H1 (cell line): ENCODE data around the gene ASIC2. TPM values are rescaled to one million over a fixed set of nuclear protein-coding genes. Genes with fewer than 3 reads are reported as not detected.

Experiments
- CTCF ChIA-PET: fragments of 300-600 bp; sonication (Branson Sonifier 250); formaldehyde crosslinking; loops from one replicate; lab custom pipeline; 2021; ENCODE audit not compliant: partially characterized antibody; lab: Charles Lee
- POLR2A ChIA-PET: fragments of 300-600 bp; sonication (Branson Sonifier 250); formaldehyde crosslinking; loops from one replicate; lab custom pipeline; 2021; ENCODE audit warnings: inconsistent platforms; ENCODE audit not compliant: partially characterized antibody; lab: Charles Lee
- DNase-seq, 2 experiments: peaks; one replicate each; pipeline versions ENCODE4 v3.0.0 to v3.0.0-alpha.2; 2010 to 2022; ENCODE audit warnings: low spot score in 2 of 2, low read depth in 1 of 2, mixed read lengths in 1 of 2
- FAIRE-seq: peaks from 2 replicates; lab custom pipeline; 2011; peaks lifted over from hg19 to GRCh38; lab: Jason Lieb, UNC
- H2AFZ ChIP-seq: 2 replicates; pipeline ENCODE4 v1.8.1; 2012; ENCODE audit warnings: low read length, inconsistent platforms
- H2AK5ac ChIP-seq: 2 replicates; pipeline ENCODE4 v1.6.1; 2013; ENCODE audit warnings: low read depth, low read length
- H2BK120ac ChIP-seq: replicated peaks from 2 replicates; pipeline ENCODE3; 2013; ENCODE audit warnings: low read depth, low read length, inconsistent platforms
- H2BK12ac ChIP-seq: 2 replicates; pipeline ENCODE4 v1.6.1; 2013; ENCODE audit warnings: low read depth, low read length
- H2BK15ac ChIP-seq: 2 replicates; pipeline ENCODE4 v1.6.1; 2013; ENCODE audit warnings: low read length
- H2BK20ac ChIP-seq: 2 replicates; pipeline ENCODE4 v1.6.1; 2013; ENCODE audit warnings: low read length
- H2BK5ac ChIP-seq: 2 replicates; pipeline ENCODE4 v1.6.1; 2013; ENCODE audit warnings: low read depth, low read length
- H3K14ac ChIP-seq: 2 replicates; pipeline ENCODE4 v1.6.1; 2013; ENCODE audit warnings: inconsistent platforms; ENCODE audit not compliant: insufficient read length
- H3K18ac ChIP-seq: 2 replicates; pipeline ENCODE4 v1.6.1; 2013; ENCODE audit warnings: low read length; ENCODE audit errors: extremely low read depth
- H3K23ac ChIP-seq: 2 replicates; pipeline ENCODE4 v1.6.1; 2013; ENCODE audit warnings: inconsistent platforms; ENCODE audit not compliant: insufficient read length
- H3K23me2 ChIP-seq: 2 replicates; pipeline ENCODE4 v1.6.1; 2013; ENCODE audit warnings: low read depth, low read length
- H3K27ac ChIP-seq: 2 replicates; pipeline ENCODE4 v1.6.1; 2011; ENCODE audit warnings: low read depth, low read length, inconsistent platforms
- H3K27me3 ChIP-seq, 4 experiments: replicated peaks in 1 of 4; 1 replicate in 1 of 4; 2 replicates in 3 of 4; pipeline versions ENCODE4 v1.6.1 to v1.8.1; 2011 to 2013; ENCODE audit warnings: low read length in 3 of 4, mild to moderate bottlenecking in 3 of 4, inconsistent platforms in 2 of 4, mixed read lengths in 2 of 4, moderate library complexity in 1 of 4; ENCODE audit not compliant: control insufficient read depth in 3 of 4, insufficient read depth in 3 of 4; ENCODE audit errors: extremely low read depth in 1 of 4
- H3K36me3 ChIP-seq, 4 experiments: 2 replicates each; pipeline versions ENCODE4 v1.6.1 to v1.8.1; 2011 to 2013; ENCODE audit warnings: mild to moderate bottlenecking in 4 of 4, low read length in 3 of 4, moderate library complexity in 2 of 4, control low read depth in 1 of 4, inconsistent platforms in 1 of 4; ENCODE audit not compliant: insufficient read depth in 4 of 4, control insufficient read depth in 2 of 4
- H3K4ac ChIP-seq: replicated peaks from 2 replicates; pipeline ENCODE3; 2013; ENCODE audit warnings: low read length, low read depth, mixed read lengths, inconsistent platforms; ENCODE audit not compliant: insufficient read length
- H3K4me1 ChIP-seq, 4 experiments: replicated peaks in 1 of 4; 1 replicate in 1 of 4; 2 replicates in 3 of 4; pipeline versions ENCODE4 v1.6.1 to v1.8.1; 2011 to 2013; ENCODE audit warnings: low read length in 3 of 4, inconsistent platforms in 2 of 4, mixed read lengths in 1 of 4; ENCODE audit not compliant: insufficient read depth in 4 of 4, control insufficient read depth in 3 of 4
- H3K4me2 ChIP-seq, 2 experiments: 2 replicates each; pipeline versions ENCODE4 v1.6.1 to v1.8.1; 2011 to 2013; ENCODE audit warnings: low read depth in 2 of 2, low read length in 2 of 2, control low read depth in 1 of 2, inconsistent platforms in 1 of 2, mild to moderate bottlenecking in 1 of 2; ENCODE audit not compliant: insufficient read depth in 1 of 2
- H3K4me3 ChIP-seq, 4 experiments: fragments of 200-600, 300-600 bp in 1 of 4; sonication (generic), shearing (Covaris generic), sonication (Bioruptor Twin) in 1 of 4; 2 replicates each; pipeline versions ENCODE4 v1.5.1 to v1.8.1; 2011 to 2016; ENCODE audit warnings: low read length in 4 of 4, low read depth in 3 of 4, control low read depth in 2 of 4, inconsistent platforms in 2 of 4, mild to moderate bottlenecking in 2 of 4, mixed read lengths in 1 of 4, moderate library complexity in 1 of 4; ENCODE audit not compliant: insufficient read depth in 2 of 4; ENCODE audit errors: extremely low read depth in 1 of 4
- H3K56ac ChIP-seq: replicated peaks from 2 replicates; pipeline ENCODE3; 2013; ENCODE audit warnings: low read depth, mild to moderate bottlenecking, mixed read lengths, low read length, inconsistent platforms; ENCODE audit not compliant: insufficient read length
- H3K79me1 ChIP-seq: 2 replicates; pipeline ENCODE4 v1.6.1; 2013; ENCODE audit warnings: low read depth, low read length, control low read depth
- H3K79me2 ChIP-seq, 2 experiments: 2 replicates each; pipeline versions ENCODE4 v1.6.1 to v1.8.1; 2012 to 2013; ENCODE audit warnings: low read length in 2 of 2, mild to moderate bottlenecking in 2 of 2, inconsistent platforms in 1 of 2; ENCODE audit not compliant: insufficient read depth in 2 of 2, control insufficient read depth in 1 of 2
- H3K9ac ChIP-seq, 4 experiments: replicated peaks in 1 of 4; 1 replicate in 1 of 4; 2 replicates in 3 of 4; pipeline versions ENCODE4 v1.6.1 to v1.8.1; 2011 to 2013; ENCODE audit warnings: low read depth in 3 of 4, low read length in 3 of 4, control low read depth in 2 of 4, mild to moderate bottlenecking in 2 of 4, moderate library complexity in 2 of 4, inconsistent platforms in 1 of 4; ENCODE audit errors: extremely low read depth in 1 of 4
- H3K9me3 ChIP-seq, 2 experiments: 2 replicates each; pipeline versions ENCODE4 v1.6.1 to v1.8.1; 2012 to 2013; ENCODE audit warnings: mild to moderate bottlenecking in 2 of 2, moderate library complexity in 2 of 2, control low read depth in 1 of 2, inconsistent platforms in 1 of 2, low read depth in 1 of 2, low read length in 1 of 2, mixed read lengths in 1 of 2; ENCODE audit not compliant: insufficient read depth in 2 of 2
- H4K20me1 ChIP-seq, 2 experiments: replicated peaks in 1 of 2; 2 replicates each; pipeline versions ENCODE3 to v1.8.1; 2011 to 2013; ENCODE audit warnings: inconsistent platforms in 2 of 2, low read length in 2 of 2, mild to moderate bottlenecking in 1 of 2; ENCODE audit not compliant: insufficient read depth in 2 of 2, control insufficient read depth in 1 of 2
- H4K5ac ChIP-seq: 2 replicates; pipeline ENCODE4 v1.6.1; 2013; ENCODE audit warnings: low read length, low read depth, mixed read lengths, inconsistent platforms; ENCODE audit not compliant: insufficient read length
- H4K8ac ChIP-seq: 2 replicates; pipeline ENCODE4 v1.8.0; 2013; ENCODE audit warnings: mild to moderate bottlenecking, moderate library complexity, low read length, inconsistent platforms; ENCODE audit not compliant: insufficient read depth; ENCODE audit errors: extremely low read depth
- H4K91ac ChIP-seq: replicated peaks from 2 replicates; pipeline ENCODE3; 2013; ENCODE audit warnings: low read length, mixed read lengths, inconsistent platforms; ENCODE audit not compliant: insufficient read length
- GTF2F1 ChIP-seq: IDR thresholded peaks from 2 replicates; pipeline ENCODE4 v1.6.1; 2012; ENCODE audit warnings: low read depth, low read length, improper control_type of control experiment, borderline replicate concordance
- MAFK ChIP-seq: IDR thresholded peaks from 2 replicates; pipeline ENCODE4 v1.6.1; 2012; ENCODE audit warnings: low read depth, mild to moderate bottlenecking, improper control_type of control experiment, low read length
- RFX5 ChIP-seq: IDR thresholded peaks from 2 replicates; pipeline ENCODE4 v1.6.1; 2011; ENCODE audit warnings: low read depth, low read length, improper control_type of control experiment, borderline replicate concordance
- TAF1 ChIP-seq: IDR thresholded peaks from 2 replicates; pipeline ENCODE4 v1.6.1; 2011; ENCODE audit warnings: mild to moderate bottlenecking, low read depth, low read length
- TEAD4 ChIP-seq: IDR thresholded peaks from 2 replicates; pipeline ENCODE4 v1.6.1; 2012; ENCODE audit warnings: low read depth, low read length, inconsistent platforms, mixed read lengths
- WGBS, 2 experiments: shearing (Covaris generic) in 1 of 2; methylation state at CpG; one replicate each; pipeline versions ENCODE4 v1.1.6 to v1.1.7; 2013 to 2015; ENCODE audit warnings: low lambda C conversion rate in 2 of 2, mixed read lengths in 2 of 2, inconsistent platforms in 1 of 2, low coverage in 1 of 2, missing lambda C conversion rate in 1 of 2; ENCODE audit not compliant: insufficient replicate concordance in 2 of 2, insufficient coverage in 1 of 2, insufficient read length in 1 of 2; ENCODE audit errors: extremely low coverage in 1 of 2, missing lambda C conversion rate in 1 of 2; 5-methylcytosine and 5-hydroxymethylcytosine counted together
- polyA plus RNA-seq, 7 experiments: library from polyadenylated mRNA; depleted of rRNA in 3 of 7; stranded (reverse) in 5 of 7; unstranded in 2 of 7; fragments of >200 nt in 5 of 7; fragments of 200-250 nt in 2 of 7; gene quantifications; 1 replicate in 5 of 7; 2 replicates in 1 of 7; 4 replicates in 1 of 7; pipeline versions ENCODE4 v1.2.1 to v1.2.3, GENCODE V29; 2011 to 2013; ENCODE audit warnings: missing spikeins in 2 of 7, mixed read lengths in 2 of 7
- total RNA-seq: library from RNA; stranded (reverse); fragmentation: NEBNext Ultra II Directional; extraction: Animal tissue kit (Norgen Biotek cat#: 25700); gene quantifications from 2 replicates; pipeline ENCODE4 v1.2.1, GENCODE V29; 2021

ASIC2 gene
- total and polyA plus RNA-seq, 2 of the 8 experiments (the other 6 are each of a cell fraction or from before 2014, with no cell fraction given): 0.86 to 1.2 TPM

- no peaks in the 10 kb centered on the region; the same call in 1 of the 2 replicates for H3K23me2 ChIP-seq
- H4K20me1 ChIP-seq: no peaks in the 10 kb centered on the region
- H3K18ac ChIP-seq: no peak overlapping the region
- H3K27ac ChIP-seq: no peak overlapping the region
- H4K91ac ChIP-seq: no peak overlapping the region
- no peaks in the 10 kb centered on the region; a peak in 2 of 7 replicates for H3K27me3 ChIP-seq
- H4K5ac ChIP-seq: no peak overlapping the region
- H2BK20ac ChIP-seq: no peak overlapping the region
- WGBS, 2 experiments: 87% methylated on average over 3 of the region's 3 CpGs; no CpG with 5 or more reads in 1 of the 2 experiments
- no peak overlapping the region for H2BK15ac ChIP-seq
- no peak overlapping the region for H3K9ac ChIP-seq
- no peak overlapping the region for H3K4me3 ChIP-seq
- ChIA-PET CTCF (no interaction called here), POLR2A (no interaction called here)
- H3K4me2 ChIP-seq: no peak overlapping the region
- H2AK5ac ChIP-seq: no peak overlapping the region
- H2AFZ ChIP-seq: no peak overlapping the region
- H2BK120ac ChIP-seq: no peak overlapping the region
- H3K79me2 ChIP-seq: no peaks in the 10 kb centered on the region
- no peaks in the 10 kb centered on the region for H3K4me1 ChIP-seq
- H3K36me3 ChIP-seq: no peaks in the 10 kb centered on the region
- no peak overlapping the region for H2BK5ac ChIP-seq
- no peaks in the 10 kb centered on the region for H3K9me3 ChIP-seq
- no peak overlapping the region for H4K8ac ChIP-seq
- FAIRE-seq (no peak), DNase-seq (no peak)
- no peaks in the 10 kb centered on the region for H3K79me1 ChIP-seq
- no peak overlapping the region for H3K56ac ChIP-seq
- no peak overlapping the region for H2BK12ac ChIP-seq
- no peak overlapping the region for H3K23ac ChIP-seq
- no peak overlapping the region for H3K4ac ChIP-seq
- no peak overlapping the region for H3K14ac ChIP-seq
- TF ChIP-seq TAF1: no peak
- TF ChIP-seq MAFK: no peak
- TF ChIP-seq TEAD4: no peak
- TF ChIP-seq GTF2F1: no peak
- no peak for TF ChIP-seq RFX5
These were observed 31.6 kb upstream of the ASIC2 start for GRCh38 chr17:33324736-33325135.
